NT2/D1 (cell line): ENCODE measurements around the gene SLC66A2.

Source experiments
- DNase-seq: peaks from one replicate; pipeline ENCODE4 v3.0.0-alpha.2; 2011; ENCODE audit warnings: low read depth, low spot score
- H3K27me3 ChIP-seq: 2 replicates; pipeline ENCODE4 v1.6.0; 2011; ENCODE audit warnings: mild to moderate bottlenecking; ENCODE audit not compliant: insufficient read length, insufficient read depth
- H3K36me3 ChIP-seq: 2 replicates; pipeline ENCODE4 v1.6.1; 2011; ENCODE audit warnings: mild to moderate bottlenecking, low read length, mixed read lengths; ENCODE audit not compliant: insufficient read depth, insufficient read length
- H3K4me1 ChIP-seq: 2 replicates; pipeline ENCODE4 v1.5.1; 2011; ENCODE audit not compliant: insufficient read depth, insufficient read length
- H3K4me3 ChIP-seq: 2 replicates; pipeline ENCODE4 v1.5.1; 2011; ENCODE audit warnings: low read depth; ENCODE audit not compliant: insufficient read length
- H3K9ac ChIP-seq: 2 replicates; pipeline ENCODE4 v1.6.0; 2011; ENCODE audit warnings: low read depth; ENCODE audit not compliant: insufficient read length
- H3K9me3 ChIP-seq: 2 replicates; pipeline ENCODE4 v1.5.1; 2011; ENCODE audit warnings: mild to moderate bottlenecking, low read length; ENCODE audit not compliant: insufficient read depth
- SUZ12 ChIP-seq: IDR thresholded peaks from 2 replicates; pipeline ENCODE4 v1.6.1; 2011; ENCODE audit not compliant: insufficient read length, insufficient read depth; ENCODE audit errors: extremely low read depth
- YY1 ChIP-seq: IDR thresholded peaks from 2 replicates; pipeline ENCODE4 v1.6.1; 2011; ENCODE audit not compliant: insufficient read length, insufficient read depth
- ZNF274 ChIP-seq: IDR thresholded peaks from 2 replicates; pipeline ENCODE4 v1.6.1; 2011; ENCODE audit warnings: mild to moderate bottlenecking, low read depth, low read length

Gene SLC66A2

GRCh38 chr18:79856119-79857007 is 95.1 kb downstream of the SLC66A2 start:
- Histone ChIP-seq H3K4me3 (no peak overlapping the region), H3K27me3 (peaks cover 8% of the 10 kb centered on the region), H3K36me3 (no peaks in the 10 kb centered on the region), H3K9me3 (no peaks in the 10 kb centered on the region), H3K4me1 (peaks cover 2% of the 10 kb centered on the region), H3K9ac (peak overlapping the region; percentile 9)
- TF ChIP-seq SUZ12 (no peak), YY1 (no peak), ZNF274 (no peak)
- DNase-seq, result peak; percentile 27

- no peaks in the 10 kb centered on the region for H3K9me3 ChIP-seq
- H3K9ac ChIP-seq, result no peak overlapping the region
- no peak overlapping the region for H3K4me3 ChIP-seq
- no peaks in the 10 kb centered on the region for H3K36me3 ChIP-seq
- DNase-seq, result no peak
- H3K27me3 ChIP-seq, result peaks cover 8% of the 10 kb centered on the region
- TF ChIP-seq YY1, result no peak
- TF ChIP-seq ZNF274, result no peak
- TF ChIP-seq SUZ12, result no peak
- H3K4me1 ChIP-seq, result peaks cover 2% of the 10 kb centered on the region
These were observed 96.1 kb downstream of the SLC66A2 start for GRCh38 chr18:79855147-79855933.

DNA sequence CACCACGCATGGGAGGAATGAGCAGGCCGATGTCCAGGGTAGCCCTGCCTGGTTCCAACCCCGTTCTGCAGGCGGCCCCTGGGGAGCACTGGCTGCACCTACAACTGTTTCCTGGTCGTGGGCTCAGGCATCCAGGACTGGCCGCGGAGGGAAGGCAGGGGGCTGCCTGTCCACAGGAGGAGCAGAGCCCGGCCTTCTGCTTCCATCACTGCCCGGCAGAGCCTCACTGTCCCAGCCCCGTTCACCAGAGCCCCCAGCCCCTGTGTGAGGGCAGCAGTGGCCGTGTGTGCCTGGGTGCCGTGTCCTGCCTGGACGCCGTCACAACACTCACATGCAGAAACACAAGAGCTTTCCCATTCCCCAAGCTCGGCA is 97.5 kb downstream of the SLC66A2 start:
- Histone ChIP-seq H3K4me1 (peaks cover 2% of the 10 kb centered on the region), H3K27me3 (peaks cover 8% of the 10 kb centered on the region), H3K4me3 (no peak overlapping the region), H3K9ac (no peak overlapping the region), H3K9me3 (no peaks in the 10 kb centered on the region), H3K36me3 (no peaks in the 10 kb centered on the region)
- TF ChIP-seq YY1 (no peak), SUZ12 (no peak), ZNF274 (no peak)
- DNase-seq, result no peak

- Histone ChIP-seq H3K9me3 (no peaks in the 10 kb centered on the region), H3K9ac (no peak overlapping the region), H3K4me3 (no peak overlapping the region), H3K27me3 (peaks cover 8% of the 10 kb centered on the region), H3K4me1 (peaks cover 2% of the 10 kb centered on the region), H3K36me3 (no peaks in the 10 kb centered on the region)
- no peak for DNase-seq
- TF ChIP-seq SUZ12 (no peak), YY1 (no peak), ZNF274 (no peak)
These were observed 98.0 kb downstream of the SLC66A2 start for GRCh38 chr18:79853303-79853992.

DNA sequence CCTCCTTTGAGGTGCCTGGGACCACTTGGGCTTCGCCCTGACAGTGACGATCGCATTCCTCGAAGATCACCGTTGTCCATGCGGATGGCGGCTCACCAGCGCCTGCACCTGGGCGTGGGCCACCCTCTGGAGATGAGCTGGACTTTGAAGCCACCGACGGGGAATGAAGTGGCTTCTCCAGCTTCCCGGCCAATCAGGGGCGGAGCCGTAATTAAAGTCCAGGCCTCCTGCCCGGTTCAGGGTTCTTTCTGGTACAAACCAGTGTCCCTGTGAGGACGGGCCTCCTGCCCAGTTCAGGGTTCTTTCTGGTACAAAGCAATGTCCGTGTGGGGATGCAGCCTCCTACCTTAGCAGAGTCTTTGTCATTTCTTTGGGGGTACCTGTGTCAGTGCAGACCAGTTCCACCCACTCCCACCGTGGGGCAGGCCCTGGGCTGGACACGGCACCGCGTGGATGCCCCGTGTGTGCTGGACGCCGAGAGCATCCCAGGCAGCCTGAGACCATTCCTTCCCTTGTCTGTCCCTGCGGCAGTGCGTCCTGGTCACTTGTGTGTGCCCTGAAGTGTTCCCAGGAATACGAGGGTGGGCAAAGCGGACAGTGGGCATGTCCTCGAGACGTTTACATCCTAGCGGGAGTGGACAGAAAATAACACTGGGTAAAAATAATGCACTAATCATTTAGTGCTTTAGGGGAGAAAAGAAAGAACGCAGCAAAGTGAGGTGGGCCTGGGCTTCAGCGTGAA is 98.7 kb downstream of the SLC66A2 start:
- Histone ChIP-seq H3K4me3 (no peak overlapping the region), H3K36me3 (no peaks in the 10 kb centered on the region), H3K27me3 (peaks cover 8% of the 10 kb centered on the region), H3K9ac (no peak overlapping the region), H3K9me3 (no peaks in the 10 kb centered on the region), H3K4me1 (peaks cover 2% of the 10 kb centered on the region)
- DNase-seq, result no peak
- TF ChIP-seq ZNF274 (no peak), YY1 (no peak), SUZ12 (no peak)
